ENCODE data around the gene HNRNPR. TPM values are rescaled to one million over a fixed set of nuclear protein-coding genes. Genes with fewer than 3 reads are reported as not detected.
"Not testable (repeated sequence)": the region's sequence is repeated elsewhere in the genome, so short reads cannot be mapped to it uniquely, and the experiment has no call there.

HNRNPR gene
- total RNA-seq, 1 experiment from 2014 or later, result 194 TPM

GRCh38 chr1:23322770-23323169, 21.3 kb downstream of the HNRNPR start:
- TF ChIP-seq ELF1 (IDR thresholded peaks at IDR 0.05; ENCODE audit: borderline replicate concordance, low read depth), result no peak
- TF ChIP-seq CEBPB (IDR thresholded peaks at IDR 0.05; ENCODE audit: low read depth), result no peak
- no peak for TF ChIP-seq ZFX (IDR thresholded peaks at IDR 0.05)
- no peak for TF ChIP-seq CBX3 (IDR thresholded peaks at IDR 0.05; ENCODE audit: low read depth)
- no peak for TF ChIP-seq ZNF274 (IDR thresholded peaks at IDR 0.05; ENCODE audit: low read depth, low read length)
- TF ChIP-seq POLR2AphosphoS5 (IDR thresholded peaks at IDR 0.05; ENCODE audit: low read depth, low read length), result no peak
- no peak for TF ChIP-seq JUND (IDR thresholded peaks at IDR 0.05)
- TF ChIP-seq REST (IDR thresholded peaks at IDR 0.05; ENCODE audit: low read depth), result no peak
- TF ChIP-seq EZH2phosphoT487 (IDR thresholded peaks at IDR 0.05; ENCODE audit: borderline replicate concordance), result no peak
- no peak for TF ChIP-seq ZBTB33 (IDR thresholded peaks at IDR 0.05; ENCODE audit: extremely low read depth, insufficient replicate concordance, low read length)
- no peak for TF ChIP-seq FOSL1 (IDR thresholded peaks at IDR 0.05; ENCODE audit: low read depth)
- no peak overlapping the region for H3K27ac ChIP-seq (ENCODE audit: low read depth, low read length)
- peaks cover 34% of the 10 kb centered on the region for H4K20me1 ChIP-seq (ENCODE audit: insufficient read depth)
- ChIA-PET CTCF (no interaction called here), POLR2A (no interaction called here), RAD21 (ENCODE audit: low non-redundant PET in 1 of 2, low total read pairs in 2 of 2, uncharacterized antibody in 2 of 2, unreplicated experiment in 2 of 2) (no interaction called here)
- no peak for DNase-seq (ENCODE audit: low read depth, low spot score)
- no peaks in the 10 kb centered on the region for H3K9me3 ChIP-seq (ENCODE audit: control insufficient read depth in 1 of 2, insufficient read depth in 1 of 2, low read depth in 1 of 2, low read length in 2 of 2)
- ATAC-seq, result no peak
- no peak overlapping the region for H2AFZ ChIP-seq (ENCODE audit: low read depth, low read length, poor library complexity, severe bottlenecking)
- no peaks in the 10 kb centered on the region for H3K27me3 ChIP-seq (ENCODE audit: insufficient read depth, low read length)
- H3K36me3 ChIP-seq (ENCODE audit: control insufficient read depth in 1 of 2, insufficient read depth in 2 of 2, low read length in 2 of 2), result peaks cover 63 to 64% of the 10 kb centered on the region in 2 experiments
- H3K4me1 ChIP-seq (ENCODE audit: control insufficient read depth in 1 of 2, insufficient read depth in 2 of 2, low read length in 2 of 2), result no peaks in the 10 kb centered on the region
- TSS peak; percentile 4 for BruUV-seq (replicated peaks)
- no peaks in the 10 kb centered on the region for H3K9me2 ChIP-seq (ENCODE audit: insufficient read depth)
- no peak overlapping the region for H3K9ac ChIP-seq (ENCODE audit: low read length)
- H3K79me2 ChIP-seq (ENCODE audit: insufficient read depth, low read length), result peaks cover 97% of the 10 kb centered on the region
- intact Hi-C loops (cut with micrococcal nuclease), result no loop called here
- no peak overlapping the region for H3K4me2 ChIP-seq (ENCODE audit: low read length)
- no peak overlapping the region for H3K4me3 ChIP-seq (replicated peaks in 1 of 2; ENCODE audit: low read depth in 1 of 2, low read length in 2 of 2)

- H3K9me3 ChIP-seq (ENCODE audit: control insufficient read depth in 1 of 2, insufficient read depth in 1 of 2, low read depth in 1 of 2, low read length in 2 of 2); H3K4me3 ChIP-seq (replicated peaks in 1 of 2; ENCODE audit: low read depth in 1 of 2, low read length in 2 of 2); H3K9me2 ChIP-seq (ENCODE audit: insufficient read depth); POLR2A ChIA-PET; H3K4me1 ChIP-seq (ENCODE audit: control insufficient read depth in 1 of 2, insufficient read depth in 2 of 2, low read length in 2 of 2); intact Hi-C loops (cut with micrococcal nuclease); DNase-seq (ENCODE audit: low read depth, low spot score); H3K9ac ChIP-seq (ENCODE audit: low read length); H3K27me3 ChIP-seq (ENCODE audit: insufficient read depth, low read length); H3K4me2 ChIP-seq (ENCODE audit: low read length); H2AFZ ChIP-seq (ENCODE audit: low read depth, low read length, poor library complexity, severe bottlenecking); RAD21 ChIA-PET (ENCODE audit: low non-redundant PET in 1 of 2, low total read pairs in 2 of 2, uncharacterized antibody in 2 of 2, unreplicated experiment in 2 of 2); H3K27ac ChIP-seq (ENCODE audit: low read depth, low read length); CTCF ChIA-PET; BruUV-seq (replicated peaks): not testable (repeated sequence)
- Histone ChIP-seq H3K36me3 (ENCODE audit: control insufficient read depth in 1 of 2, insufficient read depth in 2 of 2, low read length in 2 of 2) (peaks cover 49 to 69% of the 10 kb centered on the region in 2 experiments), H3K79me2 (ENCODE audit: insufficient read depth, low read length) (peaks cover 84% of the 10 kb centered on the region), H4K20me1 (ENCODE audit: insufficient read depth) (peaks cover 27% of the 10 kb centered on the region)
- peak; percentile 4; the same call in 1 of the 2 replicates for ATAC-seq
Measured at GRCh38 chr1:23310280-23310679, 33.8 kb downstream of the HNRNPR start.
